KMS-11 (cell line): ENCODE data around the gene HOXA2.
A peak's percentile ranks its signal among the peaks of the same experiment; 100 is the strongest.

Experiments used
- H2AFZ ChIP-seq: fragments of 200-600 bp; sonication (generic); 2 replicates; pipeline ENCODE4 v1.6.1; 2016; ENCODE audit warnings: antibody characterized with exemption, mixed run types, low read depth
- H3K27ac ChIP-seq: fragments of 200-600 bp; sonication (generic); 2 replicates; pipeline ENCODE4 v1.6.1; 2016; ENCODE audit warnings: mild to moderate bottlenecking, mixed run types
- H3K27me3 ChIP-seq: fragments of 200-600 bp; sonication (generic); 2 replicates; pipeline ENCODE4 v1.6.1; 2017; ENCODE audit warnings: mild to moderate bottlenecking, low read depth, mixed run types, moderate library complexity; ENCODE audit not compliant: insufficient read depth
- H3K36me3 ChIP-seq: fragments of 200-600 bp; sonication (generic); 2 replicates; pipeline ENCODE4 v1.6.1; 2017; ENCODE audit warnings: mild to moderate bottlenecking, mixed run types; ENCODE audit not compliant: insufficient read depth
- H3K4me1 ChIP-seq: fragments of 200-600 bp; sonication (generic); 2 replicates; pipeline ENCODE4 v1.6.1; 2016; ENCODE audit warnings: mild to moderate bottlenecking, low read depth, mixed run types; ENCODE audit not compliant: poor library complexity, severe bottlenecking
- H3K4me2 ChIP-seq: fragments of 200-600 bp; sonication (generic); 2 replicates; pipeline ENCODE4 v1.7.0; 2016; ENCODE audit warnings: mild to moderate bottlenecking, mixed run types
- H3K4me3 ChIP-seq: fragments of 200-600 bp; sonication (generic); IDR thresholded peaks from 2 replicates; pipeline ENCODE4 v1.6.1; 2017; ENCODE audit warnings: low read depth, low read length, mixed read lengths; ENCODE audit not compliant: insufficient read depth
- H3K79me2 ChIP-seq: fragments of 200-600 bp; sonication (generic); 2 replicates; pipeline ENCODE4 v1.6.1; 2016; ENCODE audit warnings: low read depth, mixed run types; ENCODE audit not compliant: insufficient read depth
- H3K9ac ChIP-seq: fragments of 200-600 bp; sonication (generic); 2 replicates; pipeline ENCODE4 v1.6.1; 2016; ENCODE audit warnings: mild to moderate bottlenecking, mixed run types
- H4K20me1 ChIP-seq: fragments of 200-600 bp; sonication (generic); 2 replicates; pipeline ENCODE4 v1.6.1; 2016; ENCODE audit warnings: mild to moderate bottlenecking, mixed run types; ENCODE audit not compliant: insufficient read depth
- TF ChIP-seq, protein P1 (sequence below): fragments of 200-600 bp; sonication (generic); conservative IDR thresholded peaks from 2 replicates; pipeline ENCODE4 v1.6.1; 2017; ENCODE audit warnings: low read depth, mild to moderate bottlenecking, antibody characterized with exemption, low read length, moderate library complexity, mixed read lengths

HOXA2 gene

GRCh38 chr7:27143023-27143949 is 40.8 kb upstream of the HOXA2 start, which contains the start of gene HOXA5:
HOXA5 (minus strand) TSS chr7:27143681; CDS start chr7:27143607, 74 bp downstream.
- TF ChIP-seq, protein P1, sequence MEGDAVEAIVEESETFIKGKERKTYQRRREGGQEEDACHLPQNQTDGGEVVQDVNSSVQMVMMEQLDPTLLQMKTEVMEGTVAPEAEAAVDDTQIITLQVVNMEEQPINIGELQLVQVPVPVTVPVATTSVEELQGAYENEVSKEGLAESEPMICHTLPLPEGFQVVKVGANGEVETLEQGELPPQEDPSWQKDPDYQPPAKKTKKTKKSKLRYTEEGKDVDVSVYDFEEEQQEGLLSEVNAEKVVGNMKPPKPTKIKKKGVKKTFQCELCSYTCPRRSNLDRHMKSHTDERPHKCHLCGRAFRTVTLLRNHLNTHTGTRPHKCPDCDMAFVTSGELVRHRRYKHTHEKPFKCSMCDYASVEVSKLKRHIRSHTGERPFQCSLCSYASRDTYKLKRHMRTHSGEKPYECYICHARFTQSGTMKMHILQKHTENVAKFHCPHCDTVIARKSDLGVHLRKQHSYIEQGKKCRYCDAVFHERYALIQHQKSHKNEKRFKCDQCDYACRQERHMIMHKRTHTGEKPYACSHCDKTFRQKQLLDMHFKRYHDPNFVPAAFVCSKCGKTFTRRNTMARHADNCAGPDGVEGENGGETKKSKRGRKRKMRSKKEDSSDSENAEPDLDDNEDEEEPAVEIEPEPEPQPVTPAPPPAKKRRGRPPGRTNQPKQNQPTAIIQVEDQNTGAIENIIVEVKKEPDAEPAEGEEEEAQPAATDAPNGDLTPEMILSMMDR = peak; percentile 83
- Histone ChIP-seq H3K9ac (no peak within 1 kb of the TSS; the same call in 1 of the 2 replicates), H3K27ac (no peak within 1 kb of the TSS), H3K27me3 (no peaks in the 10 kb centered on the region), H3K4me3 (no peak within 1 kb of the TSS), H2AFZ (peak within 1 kb of the TSS; percentile 80), H3K4me2 (peak within 1 kb of the TSS; percentile 34), H3K79me2 (no peaks in the 10 kb centered on the region), H3K36me3 (no peaks in the 10 kb centered on the region), H4K20me1 (no peaks in the 10 kb centered on the region), H3K4me1 (no peaks in the 10 kb centered on the region)

DNA sequence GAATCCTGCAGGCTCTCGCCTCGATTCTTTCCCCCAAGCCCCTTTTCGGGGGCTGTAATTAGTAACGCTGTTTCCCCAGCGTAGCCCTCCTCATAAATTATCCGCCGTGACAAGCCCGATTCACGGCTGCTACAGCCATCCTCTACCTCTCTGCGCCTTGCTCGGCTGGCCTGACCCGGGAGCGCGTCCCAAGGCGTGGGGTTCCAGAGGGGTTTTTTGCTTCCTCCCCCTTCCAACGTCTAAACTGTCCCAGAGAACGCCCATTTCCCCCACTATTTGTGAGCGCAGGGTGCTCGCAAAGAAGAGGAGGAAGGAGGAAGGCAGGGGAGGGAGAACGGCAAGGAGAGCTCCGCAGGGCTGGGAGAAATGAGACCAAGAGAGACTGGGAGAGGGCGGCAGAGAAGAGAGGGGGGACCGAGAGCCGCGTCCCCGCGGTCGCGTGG is 40.1 kb upstream of the HOXA2 start:
- TF ChIP-seq, protein P1 = no peak
- Histone ChIP-seq H4K20me1 (no peaks in the 10 kb centered on the region), H2AFZ (peak overlapping the region; percentile 80), H3K4me1 (no peaks in the 10 kb centered on the region), H3K27ac (no peak overlapping the region), H3K4me2 (peak overlapping the region; percentile 34; the same call in 1 of the 2 replicates), H3K27me3 (no peaks in the 10 kb centered on the region), H3K36me3 (no peaks in the 10 kb centered on the region), H3K9ac (no peak overlapping the region; the same call in 1 of the 2 replicates), H3K79me2 (no peaks in the 10 kb centered on the region), H3K4me3 (no peak overlapping the region)

DNA sequence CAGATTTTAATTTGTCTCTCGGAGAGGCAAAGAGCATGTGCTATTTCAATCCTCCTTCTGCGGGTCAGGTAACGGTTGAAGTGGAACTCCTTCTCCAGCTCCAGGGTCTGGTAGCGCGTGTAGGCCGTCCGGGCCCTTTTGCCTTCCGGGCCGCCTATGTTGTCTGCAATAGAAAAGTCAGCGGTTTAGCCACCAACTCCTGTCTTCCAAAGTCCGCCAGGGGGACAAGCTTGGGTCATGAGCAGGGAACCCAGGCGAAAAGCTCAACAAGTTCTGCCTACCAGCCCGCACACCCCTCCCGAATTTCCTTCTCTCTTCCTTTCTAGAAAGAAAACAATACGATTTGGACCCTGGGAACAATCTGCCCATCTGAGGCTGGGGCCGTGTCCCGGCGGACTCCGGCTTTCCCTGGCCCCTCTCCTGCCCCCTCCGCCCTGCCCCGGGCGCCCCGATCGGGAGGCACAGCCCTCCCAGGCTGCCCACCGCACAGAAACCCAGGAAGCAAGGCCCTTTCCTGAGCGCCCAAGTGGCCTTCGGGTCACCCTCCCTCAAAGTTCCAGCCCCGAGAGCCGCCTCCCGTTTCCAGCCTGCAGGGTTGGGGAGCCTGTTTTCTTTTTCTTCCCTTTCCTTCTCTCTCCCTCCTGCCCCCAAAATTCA is 39.6 kb upstream of the HOXA2 start:
- H3K36me3 ChIP-seq = no peaks in the 10 kb centered on the region
- H3K27ac ChIP-seq = no peak overlapping the region
- no peaks in the 10 kb centered on the region for H3K4me1 ChIP-seq
- no peak overlapping the region for H2AFZ ChIP-seq
- TF ChIP-seq, protein P1 = no peak
- peak overlapping the region; percentile 34; the same call in 1 of the 2 replicates for H3K4me2 ChIP-seq
- no peak overlapping the region for H3K4me3 ChIP-seq
- H4K20me1 ChIP-seq = no peaks in the 10 kb centered on the region
- no peak overlapping the region for H3K9ac ChIP-seq
- H3K79me2 ChIP-seq = no peaks in the 10 kb centered on the region
- no peaks in the 10 kb centered on the region for H3K27me3 ChIP-seq

- Histone ChIP-seq H4K20me1 (no peaks in the 10 kb centered on the region), H2AFZ (no peak overlapping the region), H3K27ac (no peak overlapping the region), H3K9ac (no peak overlapping the region), H3K27me3 (no peaks in the 10 kb centered on the region), H3K79me2 (no peaks in the 10 kb centered on the region), H3K4me3 (no peak overlapping the region), H3K4me1 (no peaks in the 10 kb centered on the region), H3K4me2 (no peak overlapping the region), H3K36me3 (no peaks in the 10 kb centered on the region)
- TF ChIP-seq, protein P1 = no peak
Measured at GRCh38 chr7:27141137-27141922, 38.8 kb upstream of the HOXA2 start.
